LNCaP clone FGC (cell line): Measurements from ENCODE around the gene CCDC93.

Experiments used
- DNase-seq: peaks from one replicate; pipeline ENCODE4 v3.0.0-alpha.2; 2011; ENCODE audit warnings: low read depth
- H3K4me3 ChIP-seq: 2 replicates; pipeline ENCODE4 v1.5.1; 2011; ENCODE audit warnings: mild to moderate bottlenecking, low read depth, low read length, control low read depth
- TF ChIP-seq, protein P1 (sequence below): IDR thresholded peaks from 2 replicates; pipeline ENCODE4 v1.5.1; 2012; ENCODE audit warnings: mild to moderate bottlenecking; ENCODE audit not compliant: control insufficient read depth, insufficient read depth; ENCODE audit errors: extremely low read depth

The CCDC93 gene

DNA sequence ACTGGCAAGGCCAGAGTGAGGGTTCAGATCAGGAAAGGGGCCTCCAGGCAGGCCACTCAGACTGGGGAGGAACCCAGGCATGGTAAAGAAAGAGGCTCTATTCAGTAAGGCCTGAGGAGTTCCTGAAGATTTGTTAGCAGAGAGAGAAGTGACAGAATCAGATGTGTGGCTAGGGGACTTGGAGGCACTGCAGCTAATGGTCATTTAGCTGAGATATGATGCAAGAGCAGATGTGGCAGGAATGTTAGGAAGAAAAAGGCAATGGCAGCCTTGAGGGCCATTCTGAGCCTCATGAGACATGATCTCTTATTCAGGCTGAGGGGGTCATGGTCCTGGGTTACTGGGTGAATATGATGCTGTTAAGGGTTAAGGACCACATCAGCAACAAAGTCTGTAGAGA lies 73.4 kb downstream of the CCDC93 start:
- no peak overlapping the region for H3K4me3 ChIP-seq
- DNase-seq, result no peak
- TF ChIP-seq, protein P1, sequence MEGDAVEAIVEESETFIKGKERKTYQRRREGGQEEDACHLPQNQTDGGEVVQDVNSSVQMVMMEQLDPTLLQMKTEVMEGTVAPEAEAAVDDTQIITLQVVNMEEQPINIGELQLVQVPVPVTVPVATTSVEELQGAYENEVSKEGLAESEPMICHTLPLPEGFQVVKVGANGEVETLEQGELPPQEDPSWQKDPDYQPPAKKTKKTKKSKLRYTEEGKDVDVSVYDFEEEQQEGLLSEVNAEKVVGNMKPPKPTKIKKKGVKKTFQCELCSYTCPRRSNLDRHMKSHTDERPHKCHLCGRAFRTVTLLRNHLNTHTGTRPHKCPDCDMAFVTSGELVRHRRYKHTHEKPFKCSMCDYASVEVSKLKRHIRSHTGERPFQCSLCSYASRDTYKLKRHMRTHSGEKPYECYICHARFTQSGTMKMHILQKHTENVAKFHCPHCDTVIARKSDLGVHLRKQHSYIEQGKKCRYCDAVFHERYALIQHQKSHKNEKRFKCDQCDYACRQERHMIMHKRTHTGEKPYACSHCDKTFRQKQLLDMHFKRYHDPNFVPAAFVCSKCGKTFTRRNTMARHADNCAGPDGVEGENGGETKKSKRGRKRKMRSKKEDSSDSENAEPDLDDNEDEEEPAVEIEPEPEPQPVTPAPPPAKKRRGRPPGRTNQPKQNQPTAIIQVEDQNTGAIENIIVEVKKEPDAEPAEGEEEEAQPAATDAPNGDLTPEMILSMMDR, result no peak

- DNase-seq, result no peak
- TF ChIP-seq, protein P1, result no peak
- H3K4me3 ChIP-seq, result no peak overlapping the region
Measured at GRCh38 chr2:117938611-117939010, 75.3 kb downstream of the CCDC93 start.

- no peak for DNase-seq
- TF ChIP-seq, protein P1, result no peak
- H3K4me3 ChIP-seq, result no peak overlapping the region
Measured at GRCh38 chr2:117936871-117937428, 76.9 kb downstream of the CCDC93 start.

DNA sequence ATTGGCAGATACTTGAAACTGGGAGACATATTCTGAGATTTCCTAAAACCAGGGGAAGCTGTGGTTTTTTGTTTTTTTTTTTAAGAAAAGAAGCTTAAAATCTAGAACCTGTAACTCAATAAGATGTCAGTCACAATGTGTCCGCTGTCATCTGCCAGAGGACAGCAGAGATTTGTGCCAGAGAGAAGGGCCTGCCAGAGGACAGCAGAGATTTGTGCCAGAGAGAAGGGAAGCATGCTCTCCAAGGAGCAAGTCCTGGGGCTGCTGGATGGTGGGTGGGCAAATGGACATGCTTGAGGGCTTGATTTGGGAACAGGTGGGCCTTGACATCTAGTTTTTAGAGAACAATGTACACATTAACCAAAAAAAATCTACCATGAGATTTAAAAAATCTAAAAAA lies 77.9 kb downstream of the CCDC93 start:
- no peak overlapping the region for H3K4me3 ChIP-seq
- no peak for DNase-seq
- TF ChIP-seq, protein P1, result no peak

DNA sequence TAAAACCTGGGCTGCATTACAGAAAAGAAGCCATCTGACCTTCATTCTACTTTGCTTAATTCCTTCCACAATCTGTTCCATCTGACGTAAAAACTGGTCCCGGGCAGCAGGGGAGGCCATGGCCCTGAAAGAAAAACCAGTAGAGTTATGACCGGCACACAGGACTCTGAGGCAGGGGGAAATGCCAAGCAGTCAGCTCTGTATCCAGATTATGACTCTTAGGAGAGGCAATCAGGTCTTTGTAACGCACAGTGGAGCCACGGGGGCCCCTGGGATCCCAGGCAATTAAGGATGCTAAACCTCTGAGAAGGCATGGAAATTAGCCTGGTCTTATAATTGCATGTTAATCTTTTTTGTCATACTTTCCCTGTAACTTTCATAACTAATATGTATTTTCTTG lies 78.4 kb downstream of the CCDC93 start:
- TF ChIP-seq, protein P1, result no peak
- DNase-seq, result no peak
- H3K4me3 ChIP-seq, result no peak overlapping the region

GRCh38 chr2:117933884-117934354 lies 80.0 kb downstream of the CCDC93 start:
- TF ChIP-seq, protein P1, result no peak

DNA sequence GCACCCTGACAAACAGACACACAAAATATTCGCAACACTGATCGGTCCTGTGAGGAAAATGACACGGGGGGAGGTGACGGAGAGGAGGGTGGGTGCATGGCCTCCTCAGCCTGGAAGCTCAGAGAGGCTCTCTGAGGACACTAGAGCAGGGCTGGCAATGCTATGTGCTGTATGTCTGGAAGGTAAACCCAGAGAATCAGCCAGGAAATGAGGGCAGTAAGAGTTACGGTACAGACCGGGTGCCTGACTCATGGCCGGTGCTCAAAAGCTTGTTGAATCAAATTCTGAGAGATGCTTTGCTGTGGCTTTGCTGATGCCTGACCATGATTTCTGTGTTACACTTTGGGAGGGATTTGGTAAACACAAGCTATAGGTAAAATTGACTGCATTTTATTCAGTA lies 81.9 kb downstream of the CCDC93 start:
- DNase-seq, result no peak
- TF ChIP-seq, protein P1, result no peak

More at GRCh38 chr2:117933884-117934354, 80.0 kb downstream of the CCDC93 start:
- DNase-seq, result no peak
- no peak overlapping the region for H3K4me3 ChIP-seq

More for the DNA sequence above, 81.9 kb downstream of the CCDC93 start:
- H3K4me3 ChIP-seq, result no peak overlapping the region
